OCI-LY7 (cell line): ENCODE measurements around the gene ANKRD39. TPM values are rescaled to one million over a fixed set of nuclear protein-coding genes. Genes with fewer than 3 reads are reported as not detected.
A peak's percentile ranks its signal among the peaks of the same experiment; 100 is the strongest.

Source experiments
- BruUV-seq: library from RNA; stranded (reverse); fragments of 400-500 nt; replicated peaks from 2 replicates; lab custom pipeline; 2021; lab: Mats Ljungman, UMichigan
- CTCF ChIA-PET: fragments of 300-600 bp; sonication (Branson Sonifier 250); formaldehyde crosslinking; loops from one replicate; lab custom pipeline; 2022; ENCODE audit warnings: antibody characterized with exemption; ENCODE audit not compliant: unreplicated experiment; lab: Charles Lee
- POLR2A ChIA-PET: fragments of 300-600 bp; sonication (Branson Sonifier 250); formaldehyde crosslinking; loops from one replicate; lab custom pipeline; 2022; ENCODE audit warnings: antibody characterized with exemption; lab: Charles Lee
- DNase-seq: peaks from one replicate; pipeline ENCODE4 v3.0.0-alpha.2; 2015; ENCODE audit warnings: low spot score
- H2AFZ ChIP-seq: fragments of 200-600 bp; sonication (generic), shearing (Covaris generic); 2 replicates; pipeline ENCODE4 v1.6.1; 2014; ENCODE audit warnings: mild to moderate bottlenecking, antibody characterized with exemption, low read length, moderate library complexity
- H3K27ac ChIP-seq: fragments of 200-600 bp; sonication (generic); 2 replicates; pipeline ENCODE4 v1.5.1; 2014; ENCODE audit warnings: mixed run types, low read depth, mild to moderate bottlenecking, moderate library complexity, low read length, inconsistent platforms; ENCODE audit not compliant: poor library complexity, severe bottlenecking
- H3K36me3 ChIP-seq: fragments of 200-600 bp; sonication (generic); 2 replicates; pipeline ENCODE4 v1.6.1; 2014; ENCODE audit warnings: mild to moderate bottlenecking, antibody characterized with exemption, low read length, moderate library complexity, mixed read lengths; ENCODE audit not compliant: insufficient read depth
- H3K4me1 ChIP-seq: fragments of 200-600 bp; sonication (generic); 2 replicates; pipeline ENCODE4 v1.5.1; 2014; ENCODE audit warnings: mild to moderate bottlenecking, low read length; ENCODE audit not compliant: insufficient read depth, poor library complexity, severe bottlenecking
- H3K4me2 ChIP-seq: fragments of 200-600 bp; sonication (generic); 2 replicates; pipeline ENCODE4 v1.6.1; 2014; ENCODE audit warnings: mild to moderate bottlenecking, low read length
- H3K4me3 ChIP-seq: fragments of 200-600 bp; sonication (generic); 2 replicates; pipeline ENCODE4 v1.5.1; 2014; ENCODE audit warnings: mild to moderate bottlenecking, low read depth, low read length; ENCODE audit not compliant: poor library complexity, severe bottlenecking
- H3K79me2 ChIP-seq: fragments of 200-600 bp; sonication (generic); 2 replicates; pipeline ENCODE4 v1.6.1; 2016; ENCODE audit warnings: low read depth, mild to moderate bottlenecking, low read length, moderate library complexity, mixed read lengths; ENCODE audit not compliant: insufficient read depth
- H3K9me2 ChIP-seq: fragments of 200-600 bp; sonication (generic); 2 replicates; pipeline ENCODE4 v1.6.1; 2016; ENCODE audit warnings: mild to moderate bottlenecking, low read length, mixed read lengths; ENCODE audit not compliant: insufficient read depth
- H3K9me3 ChIP-seq: fragments of 200-600 bp; sonication (generic); 2 replicates; pipeline ENCODE4 v1.6.1; 2014; ENCODE audit warnings: mild to moderate bottlenecking, mixed run types, low read length, mixed read lengths
- H4K20me1 ChIP-seq: fragments of 200-600 bp; sonication (generic); 2 replicates; pipeline ENCODE4 v1.6.1; 2014; ENCODE audit warnings: mild to moderate bottlenecking, antibody characterized with exemption, low read length, moderate library complexity, mixed read lengths; ENCODE audit not compliant: insufficient read depth
- EZH2phosphoT487 ChIP-seq: fragments of 200-600 bp; sonication (generic); IDR thresholded peaks from 2 replicates; pipeline ENCODE4 v1.6.1; 2018; ENCODE audit warnings: low read depth, borderline replicate concordance, mild to moderate bottlenecking, mixed run types, antibody characterized with exemption, low read length, moderate library complexity, mixed read lengths
- intact Hi-C: fragments of 100-400 bp; cut with micrococcal nuclease; formaldehyde crosslinking; loops from one replicate; pipeline ENCODE4 v1.10.0; 2022; ENCODE audit not compliant: unreplicated experiment
- total RNA-seq, 2 experiments: library from RNA; depleted of rRNA in 1 of 2; stranded (reverse); fragments of >200 nt in 1 of 2; shearing (Covaris generic) in 1 of 2; gene quantifications; 2 replicates each; pipeline ENCODE4 v1.2.3, GENCODE V29; 2014 to 2022
- TF ChIP-seq, protein P1 (sequence below): fragments of 200-600 bp; sonication (generic); conservative IDR thresholded peaks from 2 replicates; pipeline ENCODE4 v1.5.1; 2014; ENCODE audit warnings: mild to moderate bottlenecking, antibody characterized with exemption, low read length, moderate library complexity, mixed read lengths

The ANKRD39 gene
- total RNA-seq, 2 experiments from 2014 or later = 22.2 to 24.1 TPM

DNA sequence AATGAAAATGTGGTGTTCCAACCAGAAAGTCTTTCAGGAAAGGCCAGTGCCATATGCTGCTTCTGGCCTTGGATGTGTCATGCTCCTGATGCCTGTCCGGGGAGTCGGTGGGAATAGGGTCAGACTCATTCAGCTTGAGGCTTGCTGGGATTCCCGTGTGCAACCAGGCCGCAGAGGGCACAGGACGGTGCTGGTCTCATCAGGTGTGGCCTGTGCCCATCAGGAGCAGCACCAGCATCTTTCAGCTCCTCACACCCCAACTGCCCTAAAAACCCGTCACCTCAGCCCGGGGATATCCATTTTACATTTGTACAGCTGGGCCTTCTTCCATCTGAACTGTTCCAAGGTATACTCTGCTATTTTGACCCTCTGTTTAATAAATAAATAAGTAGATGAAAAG lies 55.1 kb downstream of the ANKRD39 start:
- Histone ChIP-seq H3K4me2 (no peak overlapping the region), H3K36me3 (peaks cover 10% of the 10 kb centered on the region; the same call in 1 of the 2 replicates), H3K4me3 (no peak overlapping the region), H3K27ac (no peak overlapping the region), H3K79me2 (no peaks in the 10 kb centered on the region), H2AFZ (no peak overlapping the region), H3K9me2 (no peaks in the 10 kb centered on the region), H4K20me1 (no peaks in the 10 kb centered on the region), H3K9me3 (no peaks in the 10 kb centered on the region), H3K4me1 (peaks cover 29% of the 10 kb centered on the region)
- ChIA-PET CTCF (no interaction called here), POLR2A (interaction anchor here (0.6 to 1.1 kb wide), 3 partner anchors 14 to 74 kb away, joined by 3 to 4 read pairs (median 3); partner anchors contain the start of gene CNNM3)
- intact Hi-C loops = loop anchor here (5.0 kb wide), 1 partner anchor 200 kb away; no protein-coding TSS in a partner anchor
- TF ChIP-seq EZH2phosphoT487 = no peak
- TF ChIP-seq, protein P1, sequence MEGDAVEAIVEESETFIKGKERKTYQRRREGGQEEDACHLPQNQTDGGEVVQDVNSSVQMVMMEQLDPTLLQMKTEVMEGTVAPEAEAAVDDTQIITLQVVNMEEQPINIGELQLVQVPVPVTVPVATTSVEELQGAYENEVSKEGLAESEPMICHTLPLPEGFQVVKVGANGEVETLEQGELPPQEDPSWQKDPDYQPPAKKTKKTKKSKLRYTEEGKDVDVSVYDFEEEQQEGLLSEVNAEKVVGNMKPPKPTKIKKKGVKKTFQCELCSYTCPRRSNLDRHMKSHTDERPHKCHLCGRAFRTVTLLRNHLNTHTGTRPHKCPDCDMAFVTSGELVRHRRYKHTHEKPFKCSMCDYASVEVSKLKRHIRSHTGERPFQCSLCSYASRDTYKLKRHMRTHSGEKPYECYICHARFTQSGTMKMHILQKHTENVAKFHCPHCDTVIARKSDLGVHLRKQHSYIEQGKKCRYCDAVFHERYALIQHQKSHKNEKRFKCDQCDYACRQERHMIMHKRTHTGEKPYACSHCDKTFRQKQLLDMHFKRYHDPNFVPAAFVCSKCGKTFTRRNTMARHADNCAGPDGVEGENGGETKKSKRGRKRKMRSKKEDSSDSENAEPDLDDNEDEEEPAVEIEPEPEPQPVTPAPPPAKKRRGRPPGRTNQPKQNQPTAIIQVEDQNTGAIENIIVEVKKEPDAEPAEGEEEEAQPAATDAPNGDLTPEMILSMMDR = no peak
- no peak for DNase-seq
- BruUV-seq = no TSS peak

DNA sequence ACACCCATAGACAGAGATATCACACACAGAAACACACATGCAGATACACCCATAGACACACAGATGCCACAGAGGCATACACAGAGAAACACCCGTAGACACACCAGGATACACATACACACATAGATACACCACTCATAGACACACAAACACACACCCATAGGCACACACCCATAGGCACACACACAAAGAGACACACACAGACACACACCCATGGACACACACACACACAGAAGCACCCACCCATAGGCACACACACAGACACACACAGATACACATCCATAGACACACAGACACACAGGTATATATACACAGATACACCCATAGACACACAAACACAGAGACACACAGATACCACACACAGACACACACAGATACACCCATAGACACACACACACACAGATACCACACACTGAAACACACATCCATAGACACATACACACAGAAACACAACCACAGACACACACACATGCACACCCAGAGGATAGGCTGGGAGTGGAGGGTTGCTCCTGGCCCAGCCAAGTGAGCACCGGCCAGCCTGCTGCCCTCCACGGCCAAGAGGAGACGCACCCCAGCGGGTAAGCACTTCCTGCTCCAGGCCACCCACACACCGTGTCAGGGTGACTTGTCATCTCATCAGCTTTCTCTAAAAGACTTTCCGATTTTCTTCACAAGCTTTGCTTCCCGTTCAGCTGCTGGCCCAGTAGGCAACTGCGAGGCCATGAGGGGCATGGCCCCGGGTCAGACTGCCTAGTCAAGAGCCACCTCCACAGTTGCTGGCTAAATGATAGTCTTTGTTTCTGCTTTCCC lies 55.8 kb downstream of the ANKRD39 start:
- Histone ChIP-seq H2AFZ (no peak overlapping the region), H3K4me2 (no peak overlapping the region), H3K9me3 (no peaks in the 10 kb centered on the region), H3K79me2 (no peaks in the 10 kb centered on the region), H3K36me3 (peaks cover 10% of the 10 kb centered on the region; the same call in 1 of the 2 replicates), H3K4me1 (peaks cover 26% of the 10 kb centered on the region), H4K20me1 (no peaks in the 10 kb centered on the region), H3K9me2 (no peaks in the 10 kb centered on the region), H3K4me3 (no peak overlapping the region), H3K27ac (no peak overlapping the region)
- CTCF ChIA-PET = no interaction called here
- POLR2A ChIA-PET = interaction anchor here (1.0 to 1.1 kb wide), 2 partner anchors 14 to 27 kb away, joined by 3 to 4 read pairs; partner anchors contain the start of gene CNNM3
- intact Hi-C loops = loop anchor here (1.0 to 5.0 kb wide), 2 partner anchors 39 to 200 kb away; no protein-coding TSS in a partner anchor
- BruUV-seq = TSS peak; percentile 53
- TF ChIP-seq, protein P1 = no peak
- TF ChIP-seq EZH2phosphoT487 = no peak
- DNase-seq = peak; percentile 31
